Effector memory CD4-positive, alpha-beta T cell (primary cell): ENCODE results near the gene SEC31B.

ENCODE experiments used
- DNase-seq, 3 donors: peaks; one replicate each; pipeline ENCODE4 v3.0.0-alpha.2; 2020
- H3K27ac ChIP-seq: 2 replicates; pipeline ENCODE4 v1.7.0; 2013; ENCODE audit warnings: mild to moderate bottlenecking, low read length, moderate library complexity; ENCODE audit not compliant: insufficient read depth, poor library complexity, severe bottlenecking
- H3K27me3 ChIP-seq: replicated peaks from 2 replicates; pipeline ENCODE4 v1.7.0; 2013; ENCODE audit warnings: mild to moderate bottlenecking, low read length; ENCODE audit not compliant: insufficient read depth, control insufficient read depth, poor library complexity, severe bottlenecking
- H3K36me3 ChIP-seq: 2 replicates; pipeline ENCODE4 v1.7.0; 2013; ENCODE audit warnings: mild to moderate bottlenecking, low read length, moderate library complexity; ENCODE audit not compliant: control insufficient read depth, insufficient read depth
- H3K4me1 ChIP-seq: 2 replicates; pipeline ENCODE4 v1.7.0; 2013; ENCODE audit warnings: low read length, mild to moderate bottlenecking; ENCODE audit not compliant: control insufficient read depth, insufficient read depth, poor library complexity, severe bottlenecking
- H3K4me3 ChIP-seq: 2 replicates; pipeline ENCODE4 v1.7.0; 2013; ENCODE audit warnings: low read length, low read depth, mild to moderate bottlenecking; ENCODE audit not compliant: insufficient read depth, poor library complexity, severe bottlenecking
- H3K9me3 ChIP-seq: 2 replicates; pipeline ENCODE4 v1.7.0; 2013; ENCODE audit warnings: mild to moderate bottlenecking, low read length, moderate library complexity; ENCODE audit not compliant: control insufficient read depth

Gene SEC31B

GRCh38 chr10:100482834-100483185, 36.9 kb downstream of the SEC31B start:
- Histone ChIP-seq H3K27ac (no peak overlapping the region), H3K9me3 (no peaks in the 10 kb centered on the region), H3K4me1 (peaks cover 10% of the 10 kb centered on the region), H3K36me3 (peaks cover 10% of the 10 kb centered on the region), H3K27me3 (no peaks in the 10 kb centered on the region), H3K4me3 (peak overlapping the region; percentile 73)
- DNase-seq = no peak

- H3K4me3 ChIP-seq = peak overlapping the region; percentile 73
- H3K9me3 ChIP-seq = no peaks in the 10 kb centered on the region
- H3K36me3 ChIP-seq = peaks cover 6% of the 10 kb centered on the region
- H3K27ac ChIP-seq = no peak overlapping the region
- peaks cover 10% of the 10 kb centered on the region for H3K4me1 ChIP-seq
- no peaks in the 10 kb centered on the region for H3K27me3 ChIP-seq
- DNase-seq = peak; percentile 26 to 47 (median 38)
Measured at GRCh38 chr10:100482181-100482833, 37.4 kb downstream of the SEC31B start.

- Histone ChIP-seq H3K4me3 (peak overlapping the region; percentile 73), H3K9me3 (no peaks in the 10 kb centered on the region), H3K4me1 (peaks cover 10% of the 10 kb centered on the region), H3K36me3 (peaks cover 6% of the 10 kb centered on the region), H3K27me3 (no peaks in the 10 kb centered on the region), H3K27ac (no peak overlapping the region)
- DNase-seq = peak; percentile 80 to 90 (median 88)
Measured at GRCh38 chr10:100481462-100482081, 38.1 kb downstream of the SEC31B start.

- no peaks in the 10 kb centered on the region for H3K36me3 ChIP-seq
- no peak for DNase-seq
- H3K27me3 ChIP-seq = no peaks in the 10 kb centered on the region
- H3K9me3 ChIP-seq = no peaks in the 10 kb centered on the region
- H3K27ac ChIP-seq = no peak overlapping the region
- H3K4me3 ChIP-seq = no peak overlapping the region
- peaks cover 10% of the 10 kb centered on the region for H3K4me1 ChIP-seq
Measured at GRCh38 chr10:100480002-100480401, 39.7 kb downstream of the SEC31B start.

GRCh38 chr10:100479037-100479436, 40.6 kb downstream of the SEC31B start:
- no peak for DNase-seq
- Histone ChIP-seq H3K36me3 (no peaks in the 10 kb centered on the region), H3K9me3 (no peaks in the 10 kb centered on the region), H3K27me3 (no peaks in the 10 kb centered on the region), H3K27ac (no peak overlapping the region), H3K4me1 (peaks cover 10% of the 10 kb centered on the region), H3K4me3 (no peak overlapping the region)

GRCh38 chr10:100477970-100478369, 41.7 kb downstream of the SEC31B start:
- Histone ChIP-seq H3K27me3 (no peaks in the 10 kb centered on the region), H3K4me1 (peaks cover 9% of the 10 kb centered on the region), H3K4me3 (no peak overlapping the region), H3K27ac (no peak overlapping the region), H3K9me3 (no peaks in the 10 kb centered on the region), H3K36me3 (no peaks in the 10 kb centered on the region)
- DNase-seq = no peak

GRCh38 chr10:100470367-100470766, 49.3 kb downstream of the SEC31B start:
- no peaks in the 10 kb centered on the region for H3K4me1 ChIP-seq
- no peaks in the 10 kb centered on the region for H3K27me3 ChIP-seq
- no peak for DNase-seq
- H3K9me3 ChIP-seq = no peaks in the 10 kb centered on the region
- H3K36me3 ChIP-seq = no peaks in the 10 kb centered on the region
- H3K27ac ChIP-seq = no peak overlapping the region
- no peak overlapping the region for H3K4me3 ChIP-seq

GRCh38 chr10:100469756-100470155, 49.9 kb downstream of the SEC31B start:
- no peak overlapping the region for H3K4me3 ChIP-seq
- no peaks in the 10 kb centered on the region for H3K27me3 ChIP-seq
- H3K27ac ChIP-seq = no peak overlapping the region
- H3K36me3 ChIP-seq = no peaks in the 10 kb centered on the region
- H3K9me3 ChIP-seq = no peaks in the 10 kb centered on the region
- no peaks in the 10 kb centered on the region for H3K4me1 ChIP-seq
- no peak for DNase-seq

GRCh38 chr10:100468978-100469377, 50.7 kb downstream of the SEC31B start:
- Histone ChIP-seq H3K36me3 (no peaks in the 10 kb centered on the region), H3K9me3 (no peaks in the 10 kb centered on the region), H3K27me3 (no peaks in the 10 kb centered on the region), H3K27ac (no peak overlapping the region), H3K4me1 (no peaks in the 10 kb centered on the region), H3K4me3 (no peak overlapping the region)
- DNase-seq = no peak

GRCh38 chr10:100468322-100468721, 51.3 kb downstream of the SEC31B start:
- Histone ChIP-seq H3K27ac (no peak overlapping the region), H3K9me3 (no peaks in the 10 kb centered on the region), H3K4me1 (no peaks in the 10 kb centered on the region), H3K36me3 (no peaks in the 10 kb centered on the region), H3K27me3 (no peaks in the 10 kb centered on the region), H3K4me3 (no peak overlapping the region)
- DNase-seq = no peak
